ENCODE measurements around the gene TTC28.

The TTC28 gene

DNA sequence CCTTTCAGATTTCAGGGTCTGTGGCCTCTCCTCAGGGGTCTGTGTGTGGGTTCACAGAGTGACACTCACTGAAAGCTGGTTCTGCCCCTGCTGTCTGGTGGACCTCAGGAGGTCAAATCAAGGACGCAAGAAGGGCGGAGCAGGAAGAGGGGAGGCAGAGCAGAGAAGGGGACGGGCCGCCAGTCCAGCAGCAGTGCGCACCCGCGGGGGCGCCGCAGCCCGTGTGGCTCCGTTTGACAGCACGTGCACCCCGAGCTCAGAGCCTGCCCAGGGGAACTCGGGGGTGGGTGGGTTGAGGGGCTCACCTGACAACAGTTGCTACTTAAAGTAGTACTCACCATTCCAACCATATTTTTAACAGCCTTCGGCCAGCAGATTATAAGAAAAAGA, 689.2 kb downstream of the TTC28 start:
- Mint-ChIP-seq H3K27ac (peak overlapping the region in 2 of 3 experiments; percentile 14 to 29), H3K4me1 (peaks cover 5% of the 10 kb centered on the region), H3K9me3 (no peaks in the 10 kb centered on the region), H3K27me3 (ENCODE audit: low read depth) (no peaks in the 10 kb centered on the region), H3K36me3 (ENCODE audit: low read depth) (peaks cover 44% of the 10 kb centered on the region), H3K4me3 (no peak overlapping the region)
- TF ChIP-seq, protein P1, sequence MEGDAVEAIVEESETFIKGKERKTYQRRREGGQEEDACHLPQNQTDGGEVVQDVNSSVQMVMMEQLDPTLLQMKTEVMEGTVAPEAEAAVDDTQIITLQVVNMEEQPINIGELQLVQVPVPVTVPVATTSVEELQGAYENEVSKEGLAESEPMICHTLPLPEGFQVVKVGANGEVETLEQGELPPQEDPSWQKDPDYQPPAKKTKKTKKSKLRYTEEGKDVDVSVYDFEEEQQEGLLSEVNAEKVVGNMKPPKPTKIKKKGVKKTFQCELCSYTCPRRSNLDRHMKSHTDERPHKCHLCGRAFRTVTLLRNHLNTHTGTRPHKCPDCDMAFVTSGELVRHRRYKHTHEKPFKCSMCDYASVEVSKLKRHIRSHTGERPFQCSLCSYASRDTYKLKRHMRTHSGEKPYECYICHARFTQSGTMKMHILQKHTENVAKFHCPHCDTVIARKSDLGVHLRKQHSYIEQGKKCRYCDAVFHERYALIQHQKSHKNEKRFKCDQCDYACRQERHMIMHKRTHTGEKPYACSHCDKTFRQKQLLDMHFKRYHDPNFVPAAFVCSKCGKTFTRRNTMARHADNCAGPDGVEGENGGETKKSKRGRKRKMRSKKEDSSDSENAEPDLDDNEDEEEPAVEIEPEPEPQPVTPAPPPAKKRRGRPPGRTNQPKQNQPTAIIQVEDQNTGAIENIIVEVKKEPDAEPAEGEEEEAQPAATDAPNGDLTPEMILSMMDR (IDR thresholded peaks at IDR 0.05; ENCODE audit: unreplicated experiment in 3 of 3) = no peak

GRCh38 chr22:27989758-27990450, 689.7 kb downstream of the TTC28 start:
- no peaks in the 10 kb centered on the region for H3K27me3 Mint-ChIP-seq (ENCODE audit: low read depth)
- no peaks in the 10 kb centered on the region for H3K9me3 Mint-ChIP-seq
- peaks cover 45% of the 10 kb centered on the region for H3K36me3 Mint-ChIP-seq (ENCODE audit: low read depth)

GRCh38 chr22:27988704-27989103, 690.9 kb downstream of the TTC28 start:
- peaks cover 5% of the 10 kb centered on the region for H3K4me1 Mint-ChIP-seq
- H3K27ac Mint-ChIP-seq = peak overlapping the region in 1 of 3 experiments; percentile 60
- H3K27me3 Mint-ChIP-seq (ENCODE audit: low read depth) = no peaks in the 10 kb centered on the region
- no peak overlapping the region for H3K4me3 Mint-ChIP-seq
- peaks cover 47% of the 10 kb centered on the region for H3K36me3 Mint-ChIP-seq (ENCODE audit: low read depth)
- no peaks in the 10 kb centered on the region for H3K9me3 Mint-ChIP-seq
- TF ChIP-seq, protein P1 (IDR thresholded peaks at IDR 0.05; ENCODE audit: unreplicated experiment in 3 of 3) = no peak

More at GRCh38 chr22:27989758-27990450, 689.7 kb downstream of the TTC28 start:
- TF ChIP-seq, protein P1 (IDR thresholded peaks at IDR 0.05; ENCODE audit: unreplicated experiment in 3 of 3) = no peak
- Mint-ChIP-seq H3K27ac (no peak overlapping the region), H3K4me1 (peaks cover 5% of the 10 kb centered on the region), H3K4me3 (no peak overlapping the region)

DNA sequence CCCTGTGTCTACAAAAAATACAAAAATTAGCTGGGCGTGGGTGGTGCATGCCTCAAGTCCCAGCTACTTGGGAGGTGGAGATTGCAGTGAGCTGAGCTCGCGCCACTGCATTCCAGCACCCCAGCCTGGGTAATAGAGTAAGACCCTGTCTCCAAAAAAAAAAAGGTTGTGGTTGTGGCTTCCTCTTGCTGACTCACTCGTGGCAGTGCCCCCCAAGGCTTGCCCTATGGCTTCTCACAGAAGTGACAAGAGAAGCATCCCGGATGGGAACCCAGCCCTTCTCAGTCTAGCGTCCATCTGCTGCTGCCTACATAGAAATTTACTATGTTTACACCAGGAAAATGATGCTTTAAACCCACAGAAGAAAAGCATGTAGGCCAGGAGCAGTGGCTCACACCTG, 692.1 kb downstream of the TTC28 start:
- peaks cover 5% of the 10 kb centered on the region for H3K4me1 Mint-ChIP-seq
- TF ChIP-seq, protein P1 (IDR thresholded peaks at IDR 0.05; ENCODE audit: unreplicated experiment in 3 of 3) = no peak

DNA sequence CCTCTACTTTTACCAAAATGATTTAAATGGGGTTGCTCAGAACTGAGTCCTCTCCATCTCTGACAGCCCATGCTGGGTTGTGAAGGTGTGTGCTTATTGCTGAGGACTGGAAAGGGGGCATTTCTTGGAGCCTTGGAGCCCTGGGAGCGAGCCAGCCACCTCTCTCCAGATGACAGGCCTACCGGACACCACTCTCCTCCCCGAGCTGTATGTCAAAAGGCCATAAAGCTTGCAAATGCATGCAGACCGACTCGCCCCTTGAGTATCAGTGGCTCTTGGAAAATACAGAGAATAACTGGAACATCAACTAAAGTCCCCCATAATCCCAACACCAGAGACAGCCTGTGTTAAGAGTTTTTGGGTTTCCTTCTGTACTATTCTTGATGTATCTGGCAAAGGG, 692.7 kb downstream of the TTC28 start:
- H3K4me3 Mint-ChIP-seq = no peak overlapping the region
- H3K27me3 Mint-ChIP-seq (ENCODE audit: low read depth) = no peaks in the 10 kb centered on the region
- H3K9me3 Mint-ChIP-seq = no peaks in the 10 kb centered on the region
- TF ChIP-seq, protein P1 (IDR thresholded peaks at IDR 0.05; ENCODE audit: unreplicated experiment in 3 of 3) = no peak
- no peak overlapping the region for H3K27ac Mint-ChIP-seq
- peaks cover 60% of the 10 kb centered on the region for H3K36me3 Mint-ChIP-seq (ENCODE audit: low read depth)
- H3K4me1 Mint-ChIP-seq = peaks cover 5% of the 10 kb centered on the region

More for the DNA sequence above, 692.1 kb downstream of the TTC28 start:
- H3K4me3 Mint-ChIP-seq = no peak overlapping the region
- no peak overlapping the region for H3K27ac Mint-ChIP-seq
- no peaks in the 10 kb centered on the region for H3K9me3 Mint-ChIP-seq
- peaks cover 57% of the 10 kb centered on the region for H3K36me3 Mint-ChIP-seq (ENCODE audit: low read depth)
- H3K27me3 Mint-ChIP-seq (ENCODE audit: low read depth) = no peaks in the 10 kb centered on the region

DNA sequence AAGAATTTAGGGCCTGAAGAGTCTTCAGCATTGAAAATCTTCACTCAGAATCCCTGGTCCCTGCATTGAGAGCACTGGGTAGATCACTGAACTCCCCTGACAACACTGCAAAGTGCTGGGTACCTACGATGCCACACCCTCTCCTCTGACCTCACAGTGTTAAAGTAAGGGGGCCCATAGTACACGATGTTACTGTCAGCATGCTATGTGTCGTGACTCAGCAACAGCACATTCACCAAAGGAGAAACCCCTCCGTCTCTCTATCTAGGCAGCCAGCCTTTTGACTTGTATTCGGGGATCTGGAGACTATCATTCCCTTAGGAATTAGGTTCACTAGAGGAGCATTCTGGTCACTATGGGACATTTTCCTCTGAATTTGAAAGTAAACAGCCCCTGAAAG, 693.2 kb downstream of the TTC28 start:
- TF ChIP-seq, protein P1 (IDR thresholded peaks at IDR 0.05; ENCODE audit: unreplicated experiment in 3 of 3) = no peak
- no peak overlapping the region for H3K27ac Mint-ChIP-seq
- H3K9me3 Mint-ChIP-seq = no peaks in the 10 kb centered on the region
- H3K36me3 Mint-ChIP-seq (ENCODE audit: low read depth) = peaks cover 65% of the 10 kb centered on the region
- no peak overlapping the region for H3K4me3 Mint-ChIP-seq
- H3K4me1 Mint-ChIP-seq = peaks cover 5% of the 10 kb centered on the region
- H3K27me3 Mint-ChIP-seq (ENCODE audit: low read depth) = no peaks in the 10 kb centered on the region

Measured in nephron (organoid).